GM20000 (cell line): ENCODE data around the gene PITPNM3.
A peak's percentile ranks its signal among the peaks of the same experiment; 100 is the strongest.

Experiments
- DNase-seq: peaks from one replicate; pipeline ENCODE4 v3.0.0; 2012; ENCODE audit warnings: low spot score
- CTCF ChIP-seq: IDR thresholded peaks from 2 replicates; pipeline ENCODE4 v1.5.1; 2012; ENCODE audit warnings: mild to moderate bottlenecking, control low read depth; ENCODE audit errors: extremely low read depth, missing control alignments

PITPNM3 gene

DNA sequence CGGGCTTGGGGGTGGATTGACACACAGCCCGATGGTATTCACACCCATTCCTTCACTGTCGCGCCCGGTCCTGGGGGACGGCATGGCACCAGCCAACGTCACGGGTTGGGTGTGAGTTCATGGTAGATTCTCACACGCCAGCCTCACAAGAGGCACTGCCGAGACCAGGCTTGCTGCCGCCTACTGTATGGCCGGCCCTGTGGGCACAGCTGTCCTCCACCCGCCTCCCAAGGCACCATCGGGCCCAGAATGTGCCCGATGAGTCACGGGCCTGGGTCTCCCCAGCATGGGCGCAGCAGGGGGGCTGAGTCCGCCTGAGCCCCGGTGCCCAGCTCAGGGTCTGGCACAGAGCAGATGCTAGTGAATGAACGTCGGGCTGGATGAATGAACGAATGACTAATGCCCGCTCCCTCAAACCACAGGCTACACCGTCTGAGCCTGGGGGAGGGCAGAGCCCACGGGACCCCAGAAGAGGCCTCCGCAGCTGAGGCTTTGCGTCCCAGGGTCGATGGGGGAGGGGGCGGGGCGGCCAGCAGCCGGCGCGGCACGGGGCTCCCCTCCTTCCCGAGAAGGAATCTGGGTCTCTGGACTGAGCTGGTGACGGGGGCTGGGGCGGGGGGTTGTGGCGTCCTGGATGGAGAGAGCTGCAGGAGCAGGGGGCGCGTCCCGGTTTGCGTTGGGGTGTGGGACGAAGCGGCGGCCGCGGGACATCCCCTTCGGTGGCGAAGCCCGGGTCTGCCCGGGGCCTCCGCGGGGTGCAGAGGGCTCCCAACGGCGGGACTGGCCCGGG lies 829 bp downstream of the PITPNM3 start:
- peak; percentile 45 for DNase-seq
- TF ChIP-seq CTCF = no peak

GRCh38 chr17:6554871-6555330 lies 1.5 kb downstream of the PITPNM3 start:
- no peak for DNase-seq
- no peak for TF ChIP-seq CTCF

DNA sequence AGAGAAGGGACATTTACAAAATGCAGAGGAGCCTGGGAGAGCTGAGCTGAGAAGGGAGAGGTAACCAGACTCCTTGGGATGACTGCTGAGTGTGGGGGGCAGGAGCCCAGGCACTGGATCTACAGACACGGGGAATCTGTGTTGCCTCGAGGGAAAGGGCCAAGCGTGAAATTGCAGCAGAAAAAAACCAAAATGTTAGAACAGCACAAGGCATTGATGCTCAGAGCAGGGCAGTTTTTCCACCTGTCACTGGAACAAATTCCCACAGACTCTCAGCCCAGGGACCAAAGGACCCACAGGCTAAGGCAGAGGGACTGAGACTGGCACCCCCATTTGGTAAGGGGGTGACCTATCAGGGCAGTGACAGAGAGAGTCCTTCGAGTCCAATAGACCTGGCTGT lies 2.0 kb downstream of the PITPNM3 start:
- DNase-seq = no peak
- TF ChIP-seq CTCF = no peak

- no peak for TF ChIP-seq CTCF
- no peak for DNase-seq
Observed at GRCh38 chr17:6551869-6552531, 4.4 kb downstream of the PITPNM3 start.

GRCh38 chr17:6551356-6551755 lies 5.0 kb downstream of the PITPNM3 start:
- no peak for TF ChIP-seq CTCF
- DNase-seq = no peak

DNA sequence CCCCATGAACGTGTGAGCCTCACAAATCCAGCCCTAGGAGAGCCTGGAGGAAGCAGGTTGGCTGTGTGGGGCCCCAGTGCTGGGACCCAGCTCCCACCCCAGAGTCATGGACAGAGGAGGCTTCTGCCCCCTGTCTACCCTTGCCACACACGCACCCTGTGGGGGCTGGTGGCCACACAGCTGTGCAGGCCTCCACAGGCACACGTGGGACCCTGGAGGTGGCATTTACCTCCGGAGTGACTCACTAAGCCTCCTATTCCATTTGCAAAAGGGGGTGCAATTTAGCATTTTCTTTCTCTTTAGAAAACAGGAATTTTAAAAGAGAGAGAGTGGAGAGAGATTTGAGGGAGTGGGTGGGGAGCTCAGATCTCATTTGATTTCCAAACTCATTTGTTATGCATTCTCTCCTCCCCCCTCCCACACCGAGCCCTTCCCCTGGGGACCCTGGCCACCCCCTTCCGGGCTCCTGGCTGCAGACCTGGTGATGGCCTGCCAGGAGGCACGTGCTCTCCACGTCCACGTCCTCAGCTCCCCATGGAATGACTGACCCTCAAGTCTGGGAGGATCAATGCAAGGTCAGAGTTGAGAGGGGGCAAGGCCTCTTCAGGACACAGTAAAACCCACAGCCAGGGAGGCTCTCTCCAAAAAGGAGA lies 6.8 kb downstream of the PITPNM3 start:
- no peak for TF ChIP-seq CTCF
- DNase-seq = no peak

GRCh38 chr17:6548578-6549330 lies 7.6 kb downstream of the PITPNM3 start:
- peak; percentile 59 for DNase-seq

More at GRCh38 chr17:6548578-6549330, 7.6 kb downstream of the PITPNM3 start:
- TF ChIP-seq CTCF = no peak
